HG02642 (cell line): Measurements from ENCODE around the gene IL1RN.
"Not testable (repeated sequence)": the region's sequence is repeated elsewhere in the genome, so short reads cannot be mapped to it uniquely, and the experiment has no call there.

Experiments
- ATAC-seq: cut with Tn5 transposase; IDR thresholded peaks from one replicate; pipeline ENCODE4 v1.9.1; 2021; ENCODE audit warnings: mild to moderate bottlenecking; ENCODE audit not compliant: unreplicated experiment, poor library complexity

Gene IL1RN, protein sequence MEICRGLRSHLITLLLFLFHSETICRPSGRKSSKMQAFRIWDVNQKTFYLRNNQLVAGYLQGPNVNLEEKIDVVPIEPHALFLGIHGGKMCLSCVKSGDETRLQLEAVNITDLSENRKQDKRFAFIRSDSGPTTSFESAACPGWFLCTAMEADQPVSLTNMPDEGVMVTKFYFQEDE

GRCh38 chr2:113126845-113127645 is at the start of gene IL1RN:
TSS of gene IL1RN (plus strand) at chr2:113127598. CDS start at chr2:113127625, 27 bp downstream.
- ATAC-seq, result no peak

DNA sequence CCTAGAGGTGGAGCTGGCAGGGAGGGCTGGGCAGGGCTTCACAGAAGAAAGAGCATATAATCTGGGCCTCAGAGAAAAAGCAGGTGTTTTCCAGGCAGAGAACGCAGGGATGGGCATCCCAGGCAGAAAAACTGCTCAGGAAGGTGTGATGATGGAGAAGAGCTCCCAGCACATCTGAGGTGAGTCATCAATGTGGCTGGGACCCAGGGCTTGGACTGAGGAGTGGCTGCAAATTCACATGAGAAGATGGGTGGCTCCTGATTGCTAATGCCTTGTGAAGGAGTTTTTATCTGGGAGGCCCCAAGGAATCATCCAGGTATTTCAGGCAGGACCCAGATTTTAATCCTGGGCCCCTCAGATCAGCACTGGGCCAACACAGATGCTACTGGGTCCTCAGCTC is 49.5 kb upstream of the IL1RN start:
- ATAC-seq, result no peak

- no peak for ATAC-seq
These were observed 49.0 kb upstream of the IL1RN start for GRCh38 chr2:113078350-113078839.

DNA sequence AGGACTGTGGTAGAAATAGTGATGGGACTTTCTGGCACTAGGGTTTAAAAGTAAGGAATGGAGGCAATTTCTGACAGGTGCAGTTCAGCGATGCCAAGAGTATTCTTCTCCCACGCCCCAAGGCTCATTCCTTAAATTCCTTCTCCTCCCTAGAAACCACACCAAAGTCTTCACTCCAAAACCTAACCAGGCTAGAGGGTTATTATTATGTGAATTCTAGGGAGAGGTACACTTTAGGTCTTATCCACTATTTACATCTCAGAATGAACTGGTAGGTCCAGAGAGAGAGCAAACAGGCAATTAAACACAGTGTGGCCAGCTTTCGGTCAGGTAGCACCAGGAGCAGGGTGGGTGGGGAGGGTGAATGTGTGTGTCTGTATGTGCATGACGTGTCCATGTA is 48.3 kb upstream of the IL1RN start:
- ATAC-seq, result no peak

DNA sequence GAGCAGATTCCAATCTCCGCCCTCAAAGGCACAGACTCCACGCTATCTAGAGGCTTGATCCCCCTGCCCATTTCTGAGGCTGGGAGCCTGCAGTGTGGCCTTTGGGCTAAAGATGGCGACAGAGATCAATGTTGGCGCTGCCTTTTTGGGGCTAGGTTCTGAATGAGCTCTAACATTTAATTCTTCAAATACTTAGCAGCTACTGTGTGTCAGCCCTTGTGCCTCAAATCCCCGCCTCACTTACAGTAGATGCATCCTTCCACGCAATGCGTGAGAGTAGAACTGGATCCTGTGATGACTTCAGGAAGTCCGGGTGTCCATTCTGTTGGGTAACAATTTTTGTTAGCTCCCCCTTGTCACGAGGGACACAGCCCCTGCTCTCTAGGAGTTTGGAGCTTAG is 47.3 kb upstream of the IL1RN start:
- no peak for ATAC-seq

DNA sequence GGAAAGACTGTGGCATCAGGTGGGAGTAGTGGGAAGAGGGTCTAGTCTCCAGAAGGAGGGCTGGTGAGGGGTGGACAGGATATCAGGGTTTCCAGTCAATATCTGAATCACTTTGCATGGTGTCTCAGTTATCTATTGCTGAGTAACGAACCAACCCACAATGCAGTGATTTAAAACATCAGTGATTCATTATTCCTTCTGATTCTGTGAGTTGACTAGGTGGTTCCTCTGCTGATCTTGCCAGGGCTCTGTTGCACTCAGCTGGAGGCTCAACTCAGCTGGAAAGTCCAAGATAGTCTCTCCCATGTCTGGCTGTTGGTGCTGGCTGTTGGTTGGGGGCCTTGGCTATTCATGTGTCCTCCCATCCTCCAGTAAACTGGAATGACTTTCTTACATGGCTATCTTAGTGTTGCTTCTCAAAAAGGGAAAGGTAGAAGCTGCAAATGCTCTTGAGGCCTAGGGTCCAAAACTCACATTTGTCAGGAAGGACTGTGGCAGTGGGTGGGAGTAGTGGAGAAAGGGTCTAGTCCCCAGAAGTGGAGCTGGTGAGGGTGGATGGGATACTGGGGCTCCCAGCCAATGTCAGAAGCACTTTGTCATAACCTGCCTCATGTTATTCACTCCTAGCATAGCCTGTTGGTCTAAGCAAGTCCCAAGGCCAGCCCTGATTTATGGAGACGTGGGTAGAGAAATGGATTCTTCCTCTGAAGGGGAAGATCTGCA is 45.7 kb upstream of the IL1RN start:
- ATAC-seq, result no peak

- no peak for ATAC-seq
These were observed 44.1 kb upstream of the IL1RN start for GRCh38 chr2:113083296-113083695.

DNA sequence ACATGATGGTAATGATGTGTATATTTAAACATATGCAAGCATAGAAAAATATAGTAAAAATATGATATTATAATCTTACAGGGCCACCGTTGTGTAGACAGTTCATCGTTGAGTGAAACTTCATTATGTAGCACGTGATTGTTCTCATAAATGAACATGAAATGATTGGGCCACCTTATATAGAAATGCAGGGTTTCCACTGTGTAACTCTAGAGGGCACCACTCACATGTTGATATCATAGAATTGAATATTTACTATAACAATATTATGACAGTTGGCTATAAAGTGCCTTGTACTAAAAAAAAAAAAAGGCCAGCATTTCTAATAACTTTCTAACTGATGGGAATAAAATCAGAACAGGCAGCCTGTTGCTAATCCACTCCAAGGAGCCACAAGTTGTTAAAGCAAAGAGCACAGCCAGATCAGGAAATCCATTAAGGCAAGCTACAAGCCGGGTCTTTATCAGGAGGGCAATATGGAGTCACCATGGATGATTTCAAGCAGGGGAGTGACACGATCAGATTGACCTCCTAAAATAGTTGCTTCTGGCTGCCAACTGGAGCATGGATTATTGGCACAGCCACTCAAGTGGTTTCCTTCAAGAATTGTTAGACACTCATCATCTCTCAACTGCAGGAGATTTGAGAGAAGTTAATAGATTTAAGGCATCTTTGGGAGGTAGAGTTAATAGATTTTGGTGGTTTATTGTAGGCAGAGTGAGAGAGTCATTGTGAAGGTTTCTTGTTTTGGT is 43.0 kb upstream of the IL1RN start:
- ATAC-seq, result no peak

- ATAC-seq, result no peak
These were observed 41.9 kb upstream of the IL1RN start for GRCh38 chr2:113085542-113085941.

- no peak for ATAC-seq
These were observed 39.0 kb upstream of the IL1RN start for GRCh38 chr2:113088213-113088992.

DNA sequence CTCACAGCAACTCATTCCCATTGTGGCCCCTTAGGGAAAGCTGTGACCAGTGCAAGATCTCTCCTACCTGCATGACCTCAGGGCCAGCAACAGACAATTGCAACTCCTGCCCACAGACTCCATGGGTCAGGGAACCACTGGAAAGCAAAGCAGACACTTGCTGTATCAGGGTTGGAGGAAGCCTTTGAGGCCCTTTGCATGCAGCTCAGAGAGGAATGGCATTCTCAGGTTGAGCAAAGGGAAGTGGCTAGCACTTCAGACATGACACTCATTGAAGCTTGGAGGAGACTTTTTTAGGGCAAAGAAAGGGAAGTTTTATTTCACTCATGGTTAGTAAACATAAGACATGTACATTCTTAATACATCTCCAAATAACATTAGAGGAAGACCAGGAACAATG is 37.5 kb upstream of the IL1RN start:
- no peak for ATAC-seq

- no peak for ATAC-seq
These were observed 36.0 kb upstream of the IL1RN start for GRCh38 chr2:113091231-113091896.

- no peak for ATAC-seq
These were observed 34.4 kb upstream of the IL1RN start for GRCh38 chr2:113092864-113093612.

- no peak for ATAC-seq
These were observed 33.8 kb upstream of the IL1RN start for GRCh38 chr2:113093613-113093977.

GRCh38 chr2:113096306-113096705 is 31.1 kb upstream of the IL1RN start:
- ATAC-seq, result not testable (repeated sequence)

DNA sequence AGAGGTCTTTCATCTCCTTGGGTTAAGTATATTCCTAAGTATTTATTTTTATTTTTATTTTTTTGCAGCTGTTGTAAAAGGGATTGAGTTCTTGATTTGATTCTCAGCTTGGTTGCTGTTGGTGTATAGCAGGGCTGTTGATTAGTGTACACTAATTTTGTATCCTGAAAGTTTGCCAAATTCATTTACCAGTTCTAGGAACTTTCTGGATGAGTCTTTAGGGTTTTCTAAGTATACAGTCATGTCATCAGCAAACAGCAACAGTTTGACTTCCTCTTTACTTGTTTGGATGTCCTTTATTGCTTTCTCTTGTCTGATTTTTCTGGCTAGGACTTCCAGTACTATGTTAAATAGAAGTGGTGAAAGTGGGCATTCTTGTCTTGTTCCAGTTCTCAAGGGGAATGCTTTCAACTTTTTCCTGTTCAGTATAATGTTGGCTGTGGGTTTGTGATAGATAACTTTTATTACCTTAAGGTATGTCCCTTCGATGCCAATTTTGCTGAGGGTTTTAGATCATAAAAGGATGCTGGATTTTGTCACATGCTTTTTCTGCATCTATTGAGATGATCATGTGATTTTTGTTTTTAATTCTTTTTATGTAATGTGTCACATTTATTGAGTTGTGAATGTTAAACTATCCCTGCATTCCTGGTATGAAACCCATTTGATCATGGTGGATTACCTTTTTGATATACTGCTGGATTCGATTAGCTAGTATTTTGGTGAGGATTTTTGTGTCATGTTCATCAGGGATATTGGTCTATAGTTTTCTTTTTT is 30.4 kb upstream of the IL1RN start:
- not testable (repeated sequence) for ATAC-seq

- ATAC-seq, result peak; percentile 51
These were observed 29.4 kb upstream of the IL1RN start for GRCh38 chr2:113098041-113098440.

GRCh38 chr2:113098532-113098931 is 28.9 kb upstream of the IL1RN start:
- no peak for ATAC-seq
